Measurements from ENCODE around the gene NEAT1. TPM values are rescaled to one million over a fixed set of nuclear protein-coding genes. Genes with fewer than 3 reads are reported as not detected.

Gene NEAT1
- total and polyA plus RNA-seq, 12 donors = 20.9 to 6,838 (median 335) TPM

DNA sequence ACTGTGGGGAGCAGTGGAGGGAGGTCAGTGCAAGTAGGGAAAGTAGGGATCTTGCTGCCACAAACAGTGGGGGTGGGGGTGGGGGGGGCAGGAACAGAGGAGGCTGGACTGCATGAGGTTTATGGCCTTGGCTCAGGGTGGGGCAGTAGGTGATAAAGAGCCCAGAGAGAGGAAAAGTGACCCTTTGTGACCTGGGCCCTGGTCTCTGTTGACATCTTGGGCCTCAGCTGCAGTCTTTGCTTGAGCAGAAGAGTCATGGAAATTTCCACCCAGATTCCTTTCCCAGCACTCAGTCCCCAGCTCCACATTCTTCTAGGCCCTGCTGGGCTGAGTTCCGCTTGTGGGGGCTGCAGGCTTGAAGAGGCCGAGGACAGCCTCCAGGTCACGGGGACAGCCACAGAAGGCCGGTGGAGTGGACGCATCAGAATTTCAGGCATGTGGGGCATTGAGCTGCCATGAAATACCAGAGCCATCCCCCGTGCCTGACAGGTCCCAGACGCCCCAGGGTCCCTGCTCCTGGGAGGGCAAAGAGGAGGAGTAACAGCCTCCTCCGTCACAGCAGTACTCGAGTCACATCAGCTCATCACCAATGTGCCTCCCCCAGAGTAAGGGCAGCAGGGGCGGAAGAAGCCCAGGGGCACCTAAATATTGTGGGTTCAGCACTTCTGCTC lies 66.6 kb downstream of the NEAT1 start:
- Histone ChIP-seq H3K9me3 (replicated peaks in 1 of 3) (no peaks in the 10 kb centered on the region), H3K27ac (peak overlapping the region; percentile 95 to 100 (median 99)), H3K4me1 (replicated peaks in 1 of 2) (peaks cover 82 to 92% of the 10 kb centered on the region in 2 donors), H3K27me3 (no peaks in the 10 kb centered on the region), H3K36me3 (replicated peaks in 1 of 2) (no peaks in the 10 kb centered on the region), H3K4me3 (peak overlapping the region in 1 of 4 donors; percentile 8)
- peak in 6 of 7 donors; percentile 78 to 93 (median 92) for DNase-seq
- 20 to 30% (median 24%) methylated on average over 10 of the region's 10 CpGs for WGBS, 4 donors
- TF ChIP-seq, protein P1, sequence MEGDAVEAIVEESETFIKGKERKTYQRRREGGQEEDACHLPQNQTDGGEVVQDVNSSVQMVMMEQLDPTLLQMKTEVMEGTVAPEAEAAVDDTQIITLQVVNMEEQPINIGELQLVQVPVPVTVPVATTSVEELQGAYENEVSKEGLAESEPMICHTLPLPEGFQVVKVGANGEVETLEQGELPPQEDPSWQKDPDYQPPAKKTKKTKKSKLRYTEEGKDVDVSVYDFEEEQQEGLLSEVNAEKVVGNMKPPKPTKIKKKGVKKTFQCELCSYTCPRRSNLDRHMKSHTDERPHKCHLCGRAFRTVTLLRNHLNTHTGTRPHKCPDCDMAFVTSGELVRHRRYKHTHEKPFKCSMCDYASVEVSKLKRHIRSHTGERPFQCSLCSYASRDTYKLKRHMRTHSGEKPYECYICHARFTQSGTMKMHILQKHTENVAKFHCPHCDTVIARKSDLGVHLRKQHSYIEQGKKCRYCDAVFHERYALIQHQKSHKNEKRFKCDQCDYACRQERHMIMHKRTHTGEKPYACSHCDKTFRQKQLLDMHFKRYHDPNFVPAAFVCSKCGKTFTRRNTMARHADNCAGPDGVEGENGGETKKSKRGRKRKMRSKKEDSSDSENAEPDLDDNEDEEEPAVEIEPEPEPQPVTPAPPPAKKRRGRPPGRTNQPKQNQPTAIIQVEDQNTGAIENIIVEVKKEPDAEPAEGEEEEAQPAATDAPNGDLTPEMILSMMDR (IDR thresholded peaks at IDR 0.05) = peak in 1 of 6 experiments; percentile 10
- TF ChIP-seq POLR2A (IDR thresholded peaks at IDR 0.05) = peak in 1 of 2 donors; percentile 60
- intact Hi-C loops (cut with DNase I) = no loop called here

DNA sequence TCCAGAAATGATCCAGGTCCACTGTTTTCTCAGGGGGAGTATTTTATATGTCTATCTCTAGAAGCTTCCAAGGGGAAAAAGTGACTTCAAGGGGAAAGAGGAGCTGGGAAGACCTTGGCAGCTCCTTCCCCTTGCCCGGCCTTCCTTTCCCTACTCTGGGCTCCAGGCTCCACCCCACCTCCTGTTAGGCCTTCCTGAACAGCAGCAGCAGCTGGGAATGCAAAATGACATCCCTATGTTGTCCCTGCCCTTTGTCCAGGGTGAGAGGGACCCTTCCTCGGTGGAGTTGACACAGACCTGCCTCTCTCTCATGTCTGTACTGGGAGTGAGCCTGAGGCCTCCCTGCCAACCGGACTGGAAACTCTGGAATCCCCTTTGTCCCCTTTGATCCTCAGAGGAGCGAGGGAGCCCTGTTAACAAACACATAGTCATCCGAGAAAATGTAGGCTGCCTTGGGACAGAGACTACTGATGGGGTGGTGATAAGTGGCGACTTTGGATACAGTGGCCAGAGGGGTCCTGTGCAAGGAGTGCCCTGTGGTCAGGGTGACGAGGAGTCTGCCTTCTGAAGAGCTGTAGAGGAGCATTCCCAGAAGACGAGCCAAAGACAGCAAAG lies 67.2 kb downstream of the NEAT1 start:
- DNase-seq = peak in 6 of 7 donors; percentile 55 to 82 (median 72)
- WGBS, 4 donors = 21 to 46% (median 38%) methylated on average over 4 to 8 of the region's 8 CpGs
- Histone ChIP-seq H3K9me3 (replicated peaks in 1 of 3) (no peaks in the 10 kb centered on the region), H3K4me3 (peak overlapping the region in 1 of 4 donors; percentile 8), H3K36me3 (replicated peaks in 1 of 2) (no peaks in the 10 kb centered on the region), H3K27ac (peak overlapping the region; percentile 95 to 100 (median 99)), H3K4me1 (replicated peaks in 1 of 2) (peaks cover 87 to 97% of the 10 kb centered on the region in 2 donors), H3K27me3 (no peaks in the 10 kb centered on the region)
- no peak for TF ChIP-seq POLR2A (IDR thresholded peaks at IDR 0.05)
- TF ChIP-seq, protein P1 (IDR thresholded peaks at IDR 0.05) = no peak
- intact Hi-C loops (cut with DNase I) = loop anchor here in 1 of 2 donors (2.0 kb wide), 1 partner anchor 19 kb away; no protein-coding TSS in a partner anchor

- TF ChIP-seq, protein P1 (IDR thresholded peaks at IDR 0.05) = no peak
- TF ChIP-seq POLR2A (IDR thresholded peaks at IDR 0.05) = no peak
- intact Hi-C loops (cut with DNase I) = loop anchor here in 1 of 2 donors (2.0 kb wide), 1 partner anchor 18 kb away; no protein-coding TSS in a partner anchor
- no peaks in the 10 kb centered on the region for H3K9me3 ChIP-seq (replicated peaks in 1 of 3)
- WGBS, 4 donors = 50 to 59% (median 58%) methylated on average over 3 of the region's 3 CpGs
- peak in 3 of 7 donors; percentile 29 to 41 (median 37) for DNase-seq
- no peaks in the 10 kb centered on the region for H3K36me3 ChIP-seq (replicated peaks in 1 of 2)
- peaks cover 93 to 97% of the 10 kb centered on the region in 2 donors for H3K4me1 ChIP-seq (replicated peaks in 1 of 2)
- no peaks in the 10 kb centered on the region for H3K27me3 ChIP-seq
- H3K27ac ChIP-seq = peak overlapping the region; percentile 95 to 100 (median 99)
- no peak overlapping the region for H3K4me3 ChIP-seq
These were observed 68.5 kb downstream of the NEAT1 start for GRCh38 chr11:65491163-65491465.

- DNase-seq = peak; percentile 87 to 97 (median 94)
- peak; percentile 34 to 85 for TF ChIP-seq POLR2A (IDR thresholded peaks at IDR 0.05)
- TF ChIP-seq, protein P1 (IDR thresholded peaks at IDR 0.05) = no peak
- Histone ChIP-seq H3K36me3 (replicated peaks in 1 of 2) (no peaks in the 10 kb centered on the region), H3K9me3 (replicated peaks in 1 of 3) (no peaks in the 10 kb centered on the region), H3K27me3 (no peaks in the 10 kb centered on the region), H3K27ac (peak overlapping the region; percentile 95 to 100 (median 99)), H3K4me1 (replicated peaks in 1 of 2) (peaks cover 96 to 97% of the 10 kb centered on the region in 2 donors), H3K4me3 (no peak overlapping the region)
- intact Hi-C loops (cut with DNase I) = loop anchor here in 1 of 2 donors (2.0 kb wide), 1 partner anchor 17 kb away; no protein-coding TSS in a partner anchor
- WGBS, 4 donors = 13 to 24% (median 18%) methylated on average over 14 to 17 of the region's 17 CpGs
These were observed 69.2 kb downstream of the NEAT1 start for GRCh38 chr11:65491614-65492386.
